Loucy (cell line): ENCODE data around the gene HNRNPK.

Source experiments
- EZH2phosphoT487 ChIP-seq: fragments of 200-600 bp; IDR thresholded peaks from 2 replicates; pipeline ENCODE4 v1.6.1; 2018; ENCODE audit warnings: antibody characterized with exemption, mild to moderate bottlenecking, moderate library complexity, borderline replicate concordance
- TF ChIP-seq, protein P1 (sequence below): fragments of 200-600 bp; sonication (generic); conservative IDR thresholded peaks from 2 replicates; pipeline ENCODE4 v1.5.1; 2014; ENCODE audit warnings: mild to moderate bottlenecking, antibody characterized with exemption, low read length

DNA sequence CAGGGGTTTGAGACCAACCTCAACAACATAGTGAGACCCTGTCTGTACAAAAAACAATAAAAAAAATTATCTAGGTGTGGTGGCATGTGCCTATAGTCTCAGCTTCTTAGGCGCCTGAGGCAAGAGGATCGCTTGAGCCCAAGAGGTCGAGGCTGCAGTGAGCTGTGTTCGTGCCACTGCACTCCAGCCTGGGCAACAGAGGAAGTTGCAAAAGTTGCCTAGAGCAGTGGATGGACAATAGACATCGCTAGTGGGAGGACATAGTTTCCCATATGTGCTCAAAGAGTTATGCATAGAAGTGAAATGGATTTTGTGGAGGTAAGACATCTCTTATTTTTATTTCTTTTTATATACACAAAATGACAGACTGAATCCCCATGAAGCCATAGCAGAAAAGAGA lies 19.0 kb downstream of the HNRNPK start:
- TF ChIP-seq, protein P1, sequence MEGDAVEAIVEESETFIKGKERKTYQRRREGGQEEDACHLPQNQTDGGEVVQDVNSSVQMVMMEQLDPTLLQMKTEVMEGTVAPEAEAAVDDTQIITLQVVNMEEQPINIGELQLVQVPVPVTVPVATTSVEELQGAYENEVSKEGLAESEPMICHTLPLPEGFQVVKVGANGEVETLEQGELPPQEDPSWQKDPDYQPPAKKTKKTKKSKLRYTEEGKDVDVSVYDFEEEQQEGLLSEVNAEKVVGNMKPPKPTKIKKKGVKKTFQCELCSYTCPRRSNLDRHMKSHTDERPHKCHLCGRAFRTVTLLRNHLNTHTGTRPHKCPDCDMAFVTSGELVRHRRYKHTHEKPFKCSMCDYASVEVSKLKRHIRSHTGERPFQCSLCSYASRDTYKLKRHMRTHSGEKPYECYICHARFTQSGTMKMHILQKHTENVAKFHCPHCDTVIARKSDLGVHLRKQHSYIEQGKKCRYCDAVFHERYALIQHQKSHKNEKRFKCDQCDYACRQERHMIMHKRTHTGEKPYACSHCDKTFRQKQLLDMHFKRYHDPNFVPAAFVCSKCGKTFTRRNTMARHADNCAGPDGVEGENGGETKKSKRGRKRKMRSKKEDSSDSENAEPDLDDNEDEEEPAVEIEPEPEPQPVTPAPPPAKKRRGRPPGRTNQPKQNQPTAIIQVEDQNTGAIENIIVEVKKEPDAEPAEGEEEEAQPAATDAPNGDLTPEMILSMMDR: no peak
- no peak for TF ChIP-seq EZH2phosphoT487
